Stimulated activated naive CD8-positive, alpha-beta T cell treated with anti-CD3 and anti-CD28 coated beads, Interleukin-15, Interleukin-2, amounts not matched to agents 100 ng/mL and 50 ng/mL, for 24 hours (primary cell): ENCODE data around the gene TOX2.

Experiments used
- H3K27ac Mint-ChIP-seq: one replicate; pipeline ENCODE4 v1.8.0; 2021; ENCODE audit warnings: mild to moderate bottlenecking, mixed read lengths
- H3K27me3 Mint-ChIP-seq: one replicate; pipeline ENCODE4 v1.8.0; 2021; ENCODE audit warnings: mixed read lengths
- H3K36me3 Mint-ChIP-seq: one replicate; pipeline ENCODE4 v1.8.0; 2021; ENCODE audit warnings: low read depth, mixed read lengths
- H3K4me1 Mint-ChIP-seq: one replicate; pipeline ENCODE4 v1.8.0; 2021; ENCODE audit warnings: low read depth, mixed read lengths
- H3K4me3 Mint-ChIP-seq: one replicate; pipeline ENCODE4 v1.8.0; 2021; ENCODE audit warnings: mild to moderate bottlenecking, mixed read lengths
- H3K9me3 Mint-ChIP-seq: one replicate; pipeline ENCODE4 v1.8.0; 2021; ENCODE audit warnings: mixed read lengths

The TOX2 gene

DNA sequence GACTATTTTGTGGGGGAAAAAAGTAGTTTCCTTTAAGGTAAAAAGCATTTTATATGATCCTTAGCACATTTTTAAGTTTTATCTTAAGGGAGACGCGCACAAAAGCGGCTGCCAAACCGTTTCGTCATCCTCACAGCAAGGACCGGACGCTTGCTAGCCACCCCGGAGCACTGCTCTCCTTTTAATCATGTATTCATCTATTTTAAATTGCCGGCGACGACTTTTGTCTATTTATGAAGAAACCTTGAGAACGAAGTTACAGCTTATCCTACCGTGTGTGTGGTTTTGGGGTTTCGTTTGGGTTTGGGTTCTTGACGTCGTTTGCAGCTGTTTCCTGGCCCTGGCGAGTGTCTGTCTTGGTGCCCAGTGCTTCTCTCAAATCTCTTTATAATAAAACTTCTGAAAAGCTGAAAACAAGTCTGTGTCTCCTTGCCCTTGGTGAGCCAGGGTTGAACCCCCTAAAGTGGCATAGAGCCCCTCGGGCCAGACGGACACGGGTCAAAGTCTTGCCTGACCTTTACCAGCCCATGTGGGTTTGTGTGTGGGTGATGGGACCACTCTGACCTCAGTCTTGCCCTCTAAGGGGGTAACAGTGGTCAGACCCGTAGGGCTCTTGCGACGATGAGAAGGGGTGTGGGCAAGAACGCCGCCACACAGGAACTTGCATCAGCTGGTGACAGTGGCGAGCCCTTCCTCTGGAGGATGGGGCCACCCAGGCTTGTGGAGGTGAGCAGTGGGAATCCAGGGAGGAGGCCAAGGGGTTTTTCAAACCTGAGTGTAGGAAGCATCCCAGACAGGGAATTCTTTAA, 154.8 kb downstream of the TOX2 start:
- no peaks in the 10 kb centered on the region for H3K9me3 Mint-ChIP-seq
- H3K4me3 Mint-ChIP-seq: peak overlapping the region; percentile 83
- no peaks in the 10 kb centered on the region for H3K36me3 Mint-ChIP-seq
- H3K27ac Mint-ChIP-seq: peak overlapping the region; percentile 97
- no peaks in the 10 kb centered on the region for H3K27me3 Mint-ChIP-seq
- H3K4me1 Mint-ChIP-seq: peaks cover 66% of the 10 kb centered on the region

DNA sequence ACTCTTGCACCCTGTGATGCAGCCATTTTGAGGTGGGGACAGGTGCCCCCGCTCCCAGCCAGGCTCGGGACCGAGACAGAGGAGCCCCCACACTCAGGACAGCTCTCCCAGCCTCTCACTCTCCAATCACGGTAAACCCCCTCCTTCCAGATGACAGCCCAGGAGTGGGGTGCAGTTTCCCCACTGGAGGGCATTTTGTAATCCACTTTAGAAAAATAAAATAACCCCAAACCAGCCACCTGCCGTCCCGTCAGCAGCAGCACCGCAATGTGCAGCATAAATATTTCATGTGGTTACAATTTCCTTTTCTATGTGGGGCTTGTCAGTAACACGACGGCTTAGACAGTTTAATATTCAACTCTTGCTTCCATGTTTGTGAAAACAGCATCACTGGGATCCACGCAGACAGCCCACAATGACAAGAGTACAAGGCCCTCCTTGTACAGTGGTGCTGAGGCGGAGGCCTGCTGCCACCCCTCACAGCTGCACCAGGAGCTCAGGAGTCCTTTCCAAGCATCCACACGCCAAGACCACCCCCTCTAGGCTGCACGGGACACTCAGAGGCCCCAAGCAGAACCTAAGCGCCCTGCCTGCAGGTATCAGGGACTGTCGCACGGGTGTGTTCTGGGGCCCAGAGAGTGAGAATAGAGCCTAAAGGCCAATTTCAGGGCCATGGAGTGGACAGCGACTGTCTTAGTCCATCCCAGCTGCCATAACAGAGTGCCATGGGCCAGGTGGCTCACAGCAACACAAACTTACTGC, 155.7 kb downstream of the TOX2 start:
- Mint-ChIP-seq H3K4me1 (peaks cover 75% of the 10 kb centered on the region), H3K9me3 (no peaks in the 10 kb centered on the region), H3K27me3 (no peaks in the 10 kb centered on the region), H3K4me3 (peak overlapping the region; percentile 83), H3K27ac (peak overlapping the region; percentile 97), H3K36me3 (no peaks in the 10 kb centered on the region)

DNA sequence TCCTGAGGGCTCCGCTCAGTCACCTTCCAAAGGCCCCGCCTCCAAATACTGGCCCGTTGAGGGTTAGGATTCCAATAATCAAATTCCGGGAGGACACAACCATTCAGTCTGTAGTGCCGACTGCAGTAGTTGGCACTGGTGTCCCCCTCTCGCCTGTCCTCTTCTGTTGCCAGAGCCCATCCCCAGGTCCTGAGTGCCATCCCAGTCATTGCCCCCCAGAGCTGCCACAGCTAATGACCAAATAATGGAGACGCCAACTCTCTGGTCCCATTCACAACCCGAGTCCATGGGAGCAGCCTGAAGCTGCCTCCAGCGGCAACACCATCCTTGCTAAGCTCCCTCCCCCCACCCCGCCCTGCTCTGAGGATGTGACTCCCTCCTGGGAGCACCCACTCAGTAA, 156.4 kb downstream of the TOX2 start:
- Mint-ChIP-seq H3K4me3 (no peak overlapping the region), H3K4me1 (peaks cover 79% of the 10 kb centered on the region), H3K27ac (peak overlapping the region; percentile 97), H3K27me3 (no peaks in the 10 kb centered on the region), H3K36me3 (no peaks in the 10 kb centered on the region), H3K9me3 (no peaks in the 10 kb centered on the region)

DNA sequence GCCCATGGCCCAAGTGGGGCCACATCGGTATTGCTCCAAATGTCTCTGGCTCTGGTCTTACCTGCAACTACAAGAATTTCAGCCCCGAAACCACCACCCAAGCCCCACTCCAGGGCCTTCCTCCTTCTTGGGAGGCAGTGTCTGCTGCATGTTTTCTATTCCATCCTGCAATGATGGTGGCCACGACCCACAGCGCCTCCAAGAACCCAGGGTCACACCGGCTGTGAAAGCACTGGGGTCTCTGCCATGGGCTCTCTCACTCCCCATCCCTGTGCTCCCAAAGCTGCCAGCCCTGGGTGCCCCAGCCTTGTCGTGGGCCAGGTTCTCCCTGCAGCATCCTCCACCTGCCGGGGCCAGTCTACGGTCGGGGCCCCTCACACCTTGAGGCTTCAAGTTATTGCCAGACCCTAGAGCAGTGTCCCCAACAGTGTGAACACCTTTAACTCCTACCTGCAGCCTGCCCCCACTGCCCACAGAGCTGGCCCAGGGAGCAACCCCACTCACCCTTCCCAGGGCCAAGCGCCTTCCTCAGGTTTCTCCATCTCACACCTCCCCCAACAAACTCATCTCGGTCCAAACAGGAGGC, 157.0 kb downstream of the TOX2 start:
- no peak overlapping the region for H3K4me3 Mint-ChIP-seq
- H3K9me3 Mint-ChIP-seq: no peaks in the 10 kb centered on the region
- no peaks in the 10 kb centered on the region for H3K36me3 Mint-ChIP-seq
- H3K27ac Mint-ChIP-seq: no peak overlapping the region
- no peaks in the 10 kb centered on the region for H3K27me3 Mint-ChIP-seq
- H3K4me1 Mint-ChIP-seq: peaks cover 79% of the 10 kb centered on the region

DNA sequence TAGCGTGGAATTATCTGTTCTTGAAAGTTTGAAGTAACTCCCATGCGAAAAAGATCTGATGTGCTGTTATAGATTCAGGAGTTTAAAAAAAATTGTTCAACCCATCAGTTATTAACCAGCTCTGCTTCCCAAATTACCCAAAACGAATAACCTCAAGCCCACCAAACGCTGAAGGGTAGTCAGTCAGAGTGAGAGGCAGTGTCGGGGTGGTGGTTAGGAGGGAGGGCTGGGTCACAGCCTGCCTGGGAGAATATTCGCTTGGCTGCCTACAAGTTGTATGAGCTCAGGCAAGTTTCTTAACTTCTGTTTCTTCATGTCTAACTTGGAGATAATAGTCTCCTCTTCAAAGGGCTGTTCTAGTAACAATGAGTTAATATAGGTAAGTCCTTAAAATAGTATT, 157.7 kb downstream of the TOX2 start:
- Mint-ChIP-seq H3K27ac (no peak overlapping the region), H3K27me3 (no peaks in the 10 kb centered on the region), H3K36me3 (no peaks in the 10 kb centered on the region), H3K4me3 (no peak overlapping the region), H3K4me1 (peaks cover 78% of the 10 kb centered on the region), H3K9me3 (no peaks in the 10 kb centered on the region)

DNA sequence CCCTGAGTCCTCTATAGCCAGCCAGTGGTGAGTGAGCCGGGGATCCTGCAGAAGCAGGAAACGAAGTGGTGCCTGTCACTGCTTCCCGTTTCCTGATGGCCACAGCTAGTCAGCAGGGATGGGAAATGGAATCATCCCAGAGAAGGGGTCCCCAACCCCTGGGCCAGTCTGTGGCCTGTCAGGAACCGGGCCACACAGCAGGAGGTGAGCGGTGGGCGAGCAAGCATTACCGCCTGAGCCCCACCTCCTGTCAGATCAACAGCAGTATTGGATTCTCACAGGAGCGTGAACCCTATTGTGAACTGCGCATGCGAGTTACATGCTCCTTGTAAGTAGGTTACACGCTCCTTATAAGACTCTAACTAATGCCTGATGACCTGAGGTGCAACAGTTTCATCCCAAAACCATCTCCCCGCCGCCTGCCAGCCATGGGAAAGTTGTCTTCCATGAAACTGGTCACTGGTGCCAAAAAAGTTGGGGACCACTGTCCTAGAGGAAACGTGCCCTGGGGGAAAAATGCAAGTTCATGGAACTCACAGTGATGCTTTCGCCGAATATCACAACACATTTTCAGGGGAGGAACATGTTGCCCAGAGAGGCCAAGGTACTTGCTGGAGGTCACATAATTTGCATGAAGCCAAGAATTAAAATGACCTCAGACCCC, 158.5 kb downstream of the TOX2 start:
- no peaks in the 10 kb centered on the region for H3K36me3 Mint-ChIP-seq
- peaks cover 72% of the 10 kb centered on the region for H3K4me1 Mint-ChIP-seq
- H3K9me3 Mint-ChIP-seq: no peaks in the 10 kb centered on the region
- H3K27ac Mint-ChIP-seq: no peak overlapping the region
- no peaks in the 10 kb centered on the region for H3K27me3 Mint-ChIP-seq
- H3K4me3 Mint-ChIP-seq: no peak overlapping the region

DNA sequence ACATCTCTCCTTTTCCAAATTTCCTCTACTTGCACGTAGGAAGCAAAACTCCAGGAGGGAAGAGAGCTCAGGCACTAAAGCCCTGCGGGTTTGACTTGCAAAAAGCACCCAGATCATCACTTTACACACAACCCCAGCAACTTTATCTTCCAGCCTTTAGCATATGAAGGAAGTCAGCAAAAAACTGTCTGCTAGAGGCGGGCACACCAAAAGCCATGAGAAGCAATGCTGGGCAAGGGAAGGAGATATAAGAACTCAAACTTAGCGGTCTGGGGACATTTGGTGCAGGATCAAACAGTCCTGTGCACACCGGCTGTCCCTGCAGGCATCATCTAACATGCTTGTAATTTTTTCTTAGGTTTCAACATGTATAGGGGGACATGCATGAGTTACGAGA, 159.0 kb downstream of the TOX2 start:
- Mint-ChIP-seq H3K4me1 (peaks cover 70% of the 10 kb centered on the region), H3K27me3 (no peaks in the 10 kb centered on the region), H3K27ac (no peak overlapping the region), H3K36me3 (no peaks in the 10 kb centered on the region), H3K9me3 (no peaks in the 10 kb centered on the region), H3K4me3 (no peak overlapping the region)

DNA sequence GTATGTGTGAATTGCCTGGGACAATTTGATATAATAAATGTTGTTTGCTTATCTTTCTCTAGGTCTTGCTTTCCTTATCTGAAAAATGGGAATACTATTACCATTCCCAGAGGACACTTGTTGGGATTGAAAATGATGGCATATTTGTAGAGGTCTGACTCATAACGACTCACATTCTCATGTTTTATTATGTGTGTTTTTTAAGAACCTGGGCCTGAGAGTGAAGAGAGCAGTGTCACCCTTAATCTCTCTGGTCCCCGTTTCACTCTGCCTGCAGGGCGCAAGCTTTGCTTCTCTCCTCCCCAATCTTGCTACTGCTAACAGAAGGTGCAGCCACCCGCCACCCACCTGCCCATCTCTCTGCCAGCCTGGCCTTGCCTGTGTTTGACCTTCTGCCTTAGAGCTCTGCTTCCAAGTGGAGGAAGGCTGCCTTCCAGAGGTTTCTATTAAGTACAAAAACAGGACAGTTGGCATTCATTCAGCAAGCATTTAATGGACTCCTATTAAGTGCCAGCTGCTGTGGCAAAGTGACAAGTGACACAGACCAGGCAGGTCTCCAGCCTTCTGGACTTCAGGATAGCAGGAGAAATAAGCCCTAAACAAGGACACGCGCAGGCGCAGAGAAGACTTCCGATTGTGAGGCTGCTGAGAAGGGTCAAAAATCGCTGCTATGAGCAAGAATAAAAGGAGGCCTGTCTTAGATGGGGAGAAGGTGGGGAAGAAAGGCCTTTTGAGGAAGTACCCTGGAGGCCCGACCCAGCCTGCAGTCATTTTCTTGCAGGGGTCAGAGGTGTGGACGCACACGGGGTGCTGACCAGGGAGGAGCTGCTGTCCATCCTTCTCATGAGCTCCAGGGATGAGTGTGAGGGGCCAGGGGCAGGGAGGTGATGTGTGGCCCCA, 159.8 kb downstream of the TOX2 start:
- no peaks in the 10 kb centered on the region for H3K9me3 Mint-ChIP-seq
- H3K27me3 Mint-ChIP-seq: no peaks in the 10 kb centered on the region
- no peak overlapping the region for H3K4me3 Mint-ChIP-seq
- peaks cover 62% of the 10 kb centered on the region for H3K4me1 Mint-ChIP-seq
- no peak overlapping the region for H3K27ac Mint-ChIP-seq
- no peaks in the 10 kb centered on the region for H3K36me3 Mint-ChIP-seq

DNA sequence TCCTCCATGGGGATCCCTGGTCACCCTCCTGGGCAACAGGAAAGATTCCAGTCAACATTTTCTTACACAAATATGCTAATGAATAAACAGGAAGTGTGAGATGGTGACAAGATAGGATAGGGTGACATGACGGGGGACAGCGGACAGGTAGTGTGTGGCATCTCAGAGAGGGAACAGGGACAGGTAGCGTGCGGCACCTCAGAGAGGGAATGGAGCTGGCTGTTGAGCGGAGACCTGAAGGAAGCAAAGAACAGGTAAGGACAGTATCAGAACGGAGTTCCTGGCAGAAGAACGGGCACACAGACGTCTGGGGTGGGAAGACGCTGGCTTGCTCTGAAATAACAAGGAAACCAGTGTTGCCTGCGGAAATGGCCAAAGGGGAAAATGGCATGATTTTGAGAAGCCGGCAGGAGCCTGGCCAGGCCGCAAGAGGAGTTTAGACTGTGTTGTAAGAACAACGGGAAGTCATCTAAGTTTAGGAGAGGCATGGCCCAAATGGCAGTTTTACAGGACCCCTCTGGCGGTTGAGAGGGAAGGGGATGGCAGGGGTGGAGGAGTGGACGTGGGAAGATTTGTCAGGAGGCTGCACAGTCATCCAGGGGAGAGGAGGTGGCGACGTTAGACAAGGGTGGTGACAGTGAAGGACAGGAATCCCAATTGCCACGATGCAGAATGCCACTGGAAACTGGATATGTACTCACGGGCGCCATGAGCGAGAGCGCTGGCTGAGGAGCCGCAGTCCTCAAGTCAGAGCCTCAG, 160.7 kb downstream of the TOX2 start:
- Mint-ChIP-seq H3K4me1 (peaks cover 57% of the 10 kb centered on the region), H3K27ac (no peak overlapping the region)

DNA sequence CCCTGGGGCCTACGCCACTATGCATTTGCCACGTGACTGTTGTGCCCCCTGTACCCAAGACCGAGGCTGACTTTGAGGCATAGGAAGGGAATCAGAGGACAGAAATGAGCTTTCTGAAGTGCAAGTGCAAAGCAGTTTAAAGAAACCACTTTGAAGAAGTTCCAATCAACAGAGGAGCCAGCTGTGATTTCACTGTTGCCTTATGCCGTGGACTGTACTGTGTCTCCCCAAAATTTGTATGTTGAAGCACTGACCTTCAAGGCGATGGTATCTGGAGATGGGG, 161.2 kb downstream of the TOX2 start:
- Mint-ChIP-seq H3K9me3 (no peaks in the 10 kb centered on the region), H3K4me3 (no peak overlapping the region), H3K27ac (no peak overlapping the region), H3K27me3 (peaks cover 7% of the 10 kb centered on the region), H3K36me3 (no peaks in the 10 kb centered on the region), H3K4me1 (peaks cover 57% of the 10 kb centered on the region)

More for the DNA sequence above, 160.7 kb downstream of the TOX2 start:
- no peaks in the 10 kb centered on the region for H3K36me3 Mint-ChIP-seq
- H3K27me3 Mint-ChIP-seq: peaks cover 3% of the 10 kb centered on the region
- H3K4me3 Mint-ChIP-seq: no peak overlapping the region
- no peaks in the 10 kb centered on the region for H3K9me3 Mint-ChIP-seq

DNA sequence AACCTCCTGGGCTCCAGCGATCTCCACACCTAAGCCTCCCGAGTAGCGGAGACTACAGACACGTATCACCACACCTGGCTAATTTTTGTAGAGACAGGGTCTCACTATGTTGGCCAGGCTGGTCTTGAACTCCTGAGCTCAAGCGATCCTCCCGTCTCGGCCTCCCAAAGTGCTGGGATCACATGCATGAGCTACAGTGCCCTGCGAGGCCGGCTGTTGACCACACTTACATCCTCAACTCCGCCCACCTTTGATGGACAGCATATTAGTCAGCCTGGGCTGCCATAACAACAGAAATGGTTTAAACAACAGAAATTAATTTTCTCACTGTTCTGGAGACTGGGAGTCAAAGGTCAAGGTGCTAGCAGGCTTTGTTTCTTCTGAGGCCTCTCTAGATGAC, 164.6 kb downstream of the TOX2 start:
- no peaks in the 10 kb centered on the region for H3K36me3 Mint-ChIP-seq
- H3K27me3 Mint-ChIP-seq: peaks cover 7% of the 10 kb centered on the region
- H3K9me3 Mint-ChIP-seq: no peaks in the 10 kb centered on the region
- no peak overlapping the region for H3K27ac Mint-ChIP-seq
- H3K4me3 Mint-ChIP-seq: no peak overlapping the region
- peaks cover 29% of the 10 kb centered on the region for H3K4me1 Mint-ChIP-seq

DNA sequence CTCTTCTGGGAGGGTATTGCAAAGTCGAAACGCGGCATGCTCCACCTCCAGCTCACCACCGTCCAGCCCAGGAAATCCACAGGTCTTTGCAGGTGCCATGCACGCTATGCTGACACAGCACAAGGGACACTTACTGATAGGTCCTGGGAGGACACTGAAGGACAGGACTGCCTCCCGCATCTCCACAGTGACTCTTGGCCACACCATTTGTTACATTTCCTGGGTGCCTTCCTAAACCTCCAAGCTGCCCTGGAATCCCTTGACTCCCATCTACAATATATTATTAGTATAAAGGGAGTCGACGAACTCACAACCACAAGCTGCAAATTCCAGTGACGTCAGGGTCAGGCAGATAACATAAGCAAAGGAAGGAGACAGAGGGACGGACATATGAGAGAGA, 165.4 kb downstream of the TOX2 start:
- Mint-ChIP-seq H3K9me3 (no peaks in the 10 kb centered on the region), H3K4me3 (no peak overlapping the region), H3K27me3 (peaks cover 7% of the 10 kb centered on the region), H3K27ac (no peak overlapping the region), H3K4me1 (peaks cover 21% of the 10 kb centered on the region), H3K36me3 (no peaks in the 10 kb centered on the region)

DNA sequence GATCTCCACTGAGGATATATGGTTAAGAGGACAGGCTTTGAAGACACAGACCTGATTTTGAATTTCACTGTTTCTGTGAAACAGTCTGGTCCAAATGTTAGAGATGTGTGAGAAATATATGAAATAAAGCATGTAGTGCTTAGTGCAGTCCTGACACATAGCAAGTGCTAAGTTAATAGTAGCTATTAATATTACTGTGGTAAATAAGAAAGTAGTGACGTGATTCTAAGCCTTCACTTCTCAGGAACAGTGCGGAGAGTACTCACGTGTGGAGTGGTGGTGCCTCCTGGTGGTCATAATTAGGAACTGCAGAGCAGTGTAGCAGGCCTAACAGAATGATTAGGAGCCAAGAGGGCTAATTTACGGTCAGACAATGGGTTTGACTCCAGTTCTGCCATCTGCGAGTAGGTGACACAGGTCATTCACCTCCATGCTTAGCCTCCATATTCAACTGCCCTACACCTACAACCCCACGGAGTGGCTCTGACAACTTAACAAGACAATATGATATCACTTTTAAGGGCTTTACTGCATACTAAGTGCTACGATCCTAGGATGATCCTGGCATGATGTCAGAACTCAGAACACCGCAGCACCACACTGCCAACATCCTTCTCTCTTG, 166.1 kb downstream of the TOX2 start:
- Mint-ChIP-seq H3K4me1 (peaks cover 15% of the 10 kb centered on the region), H3K9me3 (no peaks in the 10 kb centered on the region), H3K27me3 (peaks cover 7% of the 10 kb centered on the region), H3K36me3 (no peaks in the 10 kb centered on the region), H3K4me3 (peak overlapping the region; percentile 23), H3K27ac (no peak overlapping the region)
